BLaER1 (cell line): ENCODE results near the gene DIPK1A.

Source experiments
- H3K27ac ChIP-seq: shearing (Covaris generic); formaldehyde crosslinking; 2 replicates; pipeline ENCODE4 v1.8.1; 2022
- H3K27me3 ChIP-seq: shearing (Covaris generic); formaldehyde crosslinking; 2 replicates; pipeline ENCODE4 v1.8.1; 2022
- H3K36me3 ChIP-seq: shearing (Covaris generic); formaldehyde crosslinking; 2 replicates; pipeline ENCODE4 v1.8.1; 2022
- H3K4me1 ChIP-seq: shearing (Covaris generic); formaldehyde crosslinking; 2 replicates; pipeline ENCODE4 v1.8.1; 2022
- H3K4me2 ChIP-seq: shearing (Covaris generic); formaldehyde crosslinking; 2 replicates; pipeline ENCODE4 v1.8.1; 2022
- H3K4me3 ChIP-seq: shearing (Covaris generic); formaldehyde crosslinking; 2 replicates; pipeline ENCODE4 v1.8.1; 2022
- H3K9ac ChIP-seq: shearing (Covaris generic); formaldehyde crosslinking; 2 replicates; pipeline ENCODE4 v1.8.1; 2022
- H3K9me3 ChIP-seq: shearing (Covaris generic); formaldehyde crosslinking; 2 replicates; pipeline ENCODE4 v1.8.1; 2022
- H4K20me1 ChIP-seq: shearing (Covaris generic); formaldehyde crosslinking; 2 replicates; pipeline ENCODE4 v1.8.1; 2022
- Cebpa-rat ChIP-seq: shearing (Covaris generic); IDR thresholded peaks from 2 replicates; pipeline ENCODE4 v1.8.1; 2022

The DIPK1A gene

DNA sequence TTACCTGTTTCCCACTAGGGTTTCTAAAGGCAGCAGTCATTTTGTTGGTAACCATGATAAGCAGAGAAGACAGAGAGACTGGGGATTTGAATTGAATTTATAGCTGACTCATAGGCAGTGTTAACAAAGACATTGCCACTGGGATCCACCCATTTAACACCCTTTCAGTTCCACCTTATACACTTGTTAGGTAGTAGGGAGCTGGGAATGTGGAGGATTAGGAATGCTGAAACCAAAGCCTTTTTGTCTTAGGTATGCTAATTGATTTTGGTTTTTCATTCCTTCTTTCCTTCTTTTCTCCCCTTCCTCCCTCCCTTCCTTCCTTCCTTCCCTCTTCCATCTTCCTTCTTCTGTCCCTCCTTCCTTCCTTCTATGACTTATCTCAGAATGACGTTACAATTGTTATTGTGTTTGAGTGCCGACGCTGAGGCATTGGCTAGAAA, 168.9 kb downstream of the DIPK1A start:
- TF ChIP-seq Cebpa-rat: no peak
- Histone ChIP-seq H3K27me3 (no peaks in the 10 kb centered on the region), H3K4me3 (no peak overlapping the region), H3K9me3 (no peaks in the 10 kb centered on the region), H3K36me3 (no peaks in the 10 kb centered on the region), H3K4me1 (no peaks in the 10 kb centered on the region), H3K9ac (no peak overlapping the region), H4K20me1 (no peaks in the 10 kb centered on the region), H3K4me2 (no peak overlapping the region), H3K27ac (no peak overlapping the region)
